Loucy (cell line): ENCODE data around the gene BST2.

Experiments
- H2AFZ ChIP-seq: fragments of 200-600 bp; sonication (generic); 2 replicates; pipeline ENCODE4 v1.6.0; 2016; ENCODE audit warnings: antibody characterized with exemption, mild to moderate bottlenecking, low read length, moderate library complexity
- H3F3A ChIP-seq: fragments of 200-600 bp; 2 replicates; pipeline ENCODE4 v1.6.0; 2016; ENCODE audit warnings: antibody characterized with exemption, low read depth, mild to moderate bottlenecking
- H3K27me3 ChIP-seq: fragments of 200-600 bp; sonication (generic); 2 replicates; pipeline ENCODE4 v1.6.1; 2014; ENCODE audit warnings: low read length, mild to moderate bottlenecking; ENCODE audit not compliant: insufficient read depth, poor library complexity, severe bottlenecking
- H3K36me3 ChIP-seq: fragments of 200-600 bp; sonication (generic); 2 replicates; pipeline ENCODE4 v1.6.1; 2016; ENCODE audit warnings: low read length; ENCODE audit not compliant: insufficient read depth
- H3K4me1 ChIP-seq: fragments of 200-600 bp; sonication (generic); 2 replicates; pipeline ENCODE4 v1.5.1; 2014; ENCODE audit warnings: low read length, mild to moderate bottlenecking; ENCODE audit not compliant: insufficient read depth, poor library complexity, severe bottlenecking
- H3K4me2 ChIP-seq: fragments of 200-600 bp; sonication (generic); 2 replicates; pipeline ENCODE4 v1.6.0; 2014; ENCODE audit warnings: antibody characterized with exemption, low read length, low read depth, mild to moderate bottlenecking; ENCODE audit not compliant: poor library complexity, severe bottlenecking
- H3K4me3 ChIP-seq: fragments of 200-600 bp; sonication (generic); 2 replicates; pipeline ENCODE4 v1.5.1; 2014; ENCODE audit warnings: low read length, mild to moderate bottlenecking, mixed read lengths; ENCODE audit not compliant: poor library complexity, severe bottlenecking
- H3K79me2 ChIP-seq: fragments of 200-600 bp; sonication (generic); 2 replicates; pipeline ENCODE4 v1.6.1; 2014; ENCODE audit warnings: low read length; ENCODE audit not compliant: insufficient read depth
- H3K9ac ChIP-seq: fragments of 200-600 bp; sonication (generic); 2 replicates; pipeline ENCODE4 v1.6.0; 2014; ENCODE audit warnings: mild to moderate bottlenecking, low read depth, low read length, moderate library complexity; ENCODE audit not compliant: poor library complexity, severe bottlenecking
- H3K9me2 ChIP-seq: fragments of 200-600 bp; sonication (generic); replicated peaks from 2 replicates; pipeline ENCODE4 v1.6.1; 2016; ENCODE audit warnings: low read depth, low read length, mixed read lengths
- H3K9me3 ChIP-seq: fragments of 200-600 bp; sonication (generic); 2 replicates; pipeline ENCODE4 v1.6.1; 2014; ENCODE audit warnings: mild to moderate bottlenecking, antibody characterized with exemption, low read length, low read depth; ENCODE audit not compliant: insufficient read depth
- H4K20me1 ChIP-seq: fragments of 200-600 bp; sonication (generic); 2 replicates; pipeline ENCODE4 v1.6.0; 2014; ENCODE audit warnings: antibody characterized with exemption, low read length, mild to moderate bottlenecking; ENCODE audit not compliant: insufficient read depth, poor library complexity, severe bottlenecking
- CTCF ChIP-seq: fragments of 200-600 bp; sonication (generic); conservative IDR thresholded peaks from 2 replicates; pipeline ENCODE4 v1.5.1; 2014; ENCODE audit warnings: mild to moderate bottlenecking, antibody characterized with exemption, low read length
- EZH2phosphoT487 ChIP-seq: fragments of 200-600 bp; IDR thresholded peaks from 2 replicates; pipeline ENCODE4 v1.6.1; 2018; ENCODE audit warnings: antibody characterized with exemption, mild to moderate bottlenecking, moderate library complexity, borderline replicate concordance

Gene BST2

DNA sequence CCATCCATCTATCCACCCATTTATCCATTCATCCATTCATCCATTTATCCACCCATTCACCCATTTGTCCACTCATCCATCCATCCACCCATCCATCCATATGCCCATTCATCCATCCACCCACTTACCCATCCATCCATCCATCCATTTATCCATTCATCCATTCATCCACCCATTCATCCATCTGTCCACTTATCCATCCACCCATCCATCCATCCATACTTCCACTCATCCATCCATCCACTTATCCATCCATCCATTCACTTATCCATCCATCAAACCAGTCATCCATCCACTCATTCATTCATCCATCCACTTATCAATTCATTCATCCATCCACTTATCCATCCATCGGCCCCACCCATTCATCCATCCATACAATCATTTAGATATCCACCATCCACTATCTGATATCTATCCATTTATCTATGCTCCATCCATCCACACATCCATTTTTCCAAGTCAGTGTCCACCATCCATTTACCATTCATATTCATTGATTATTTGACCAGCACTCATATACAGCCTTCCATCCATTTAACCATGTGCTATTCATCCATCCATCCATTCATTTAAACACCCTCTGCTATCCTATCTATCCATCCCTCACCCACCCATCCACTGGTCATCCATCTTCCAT is 40.2 kb upstream of the BST2 start:
- Histone ChIP-seq H3K4me2 (no peak overlapping the region), H3K9ac (no peak overlapping the region), H3K79me2 (no peaks in the 10 kb centered on the region)

DNA sequence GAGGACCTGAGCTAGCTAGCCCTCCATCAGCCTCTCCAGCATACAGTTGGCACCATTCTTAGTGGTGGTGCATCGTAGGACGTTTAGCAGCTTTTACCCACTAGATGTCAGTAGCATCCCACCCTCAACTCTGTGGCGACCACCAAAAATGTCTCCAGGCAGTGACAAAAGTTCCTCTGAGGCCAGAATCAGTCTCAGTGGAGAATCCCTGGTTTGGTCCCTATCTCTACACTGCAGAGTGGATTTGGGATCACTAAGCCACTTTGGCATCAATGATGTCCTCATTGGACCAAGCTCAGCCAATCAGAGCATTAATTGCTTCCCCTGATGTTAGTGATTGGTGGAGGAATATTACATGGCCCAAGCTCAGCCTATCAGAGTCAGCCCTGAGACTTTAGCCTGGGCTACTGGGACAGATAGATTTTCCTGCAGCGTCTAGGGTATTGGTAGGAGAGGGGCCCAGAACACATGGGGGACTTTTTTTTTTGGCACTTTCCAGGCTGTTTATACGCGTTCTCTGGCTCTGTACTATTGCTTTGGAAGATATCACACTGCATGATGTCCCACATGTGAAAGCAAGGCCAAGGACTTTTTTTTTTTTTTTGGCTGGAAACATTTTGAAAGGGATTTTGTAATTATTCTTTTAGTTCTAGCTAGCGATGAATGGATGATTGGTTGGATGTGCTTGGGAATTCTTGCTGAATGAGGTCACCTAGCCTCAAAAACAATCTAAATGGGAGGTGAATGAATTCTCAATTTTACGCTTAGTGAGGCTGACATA is 36.0 kb upstream of the BST2 start:
- Histone ChIP-seq H3K9me3 (no peaks in the 10 kb centered on the region), H3K36me3 (no peaks in the 10 kb centered on the region), H3K4me3 (no peak overlapping the region), H4K20me1 (no peaks in the 10 kb centered on the region), H3K27me3 (no peaks in the 10 kb centered on the region), H3K79me2 (no peaks in the 10 kb centered on the region), H3K4me2 (no peak overlapping the region), H3F3A (no peaks in the 10 kb centered on the region), H3K9me2 (no peaks in the 10 kb centered on the region), H3K4me1 (no peaks in the 10 kb centered on the region), H2AFZ (no peak overlapping the region), H3K9ac (no peak overlapping the region)
- TF ChIP-seq CTCF, result peak; percentile 77
- no peak for TF ChIP-seq EZH2phosphoT487

More for the DNA sequence above, 40.2 kb upstream of the BST2 start:
- Histone ChIP-seq H3K36me3 (no peaks in the 10 kb centered on the region), H3K4me3 (no peak overlapping the region), H2AFZ (no peak overlapping the region), H3K4me1 (peaks cover 6% of the 10 kb centered on the region), H3K27me3 (no peaks in the 10 kb centered on the region), H3F3A (peaks cover 4% of the 10 kb centered on the region; the same call in 1 of the 2 replicates), H4K20me1 (no peaks in the 10 kb centered on the region), H3K9me3 (no peaks in the 10 kb centered on the region), H3K9me2 (no peaks in the 10 kb centered on the region)
- TF ChIP-seq EZH2phosphoT487, result no peak
- no peak for TF ChIP-seq CTCF

- H3F3A ChIP-seq, result no peaks in the 10 kb centered on the region
- no peak overlapping the region for H3K9ac ChIP-seq
- H3K27me3 ChIP-seq, result no peaks in the 10 kb centered on the region
- no peaks in the 10 kb centered on the region for H3K9me3 ChIP-seq
- no peak overlapping the region for H2AFZ ChIP-seq
- H3K4me1 ChIP-seq, result no peaks in the 10 kb centered on the region
- no peak overlapping the region for H3K4me3 ChIP-seq
- no peaks in the 10 kb centered on the region for H3K36me3 ChIP-seq
- no peak overlapping the region for H3K4me2 ChIP-seq
- H3K9me2 ChIP-seq, result no peaks in the 10 kb centered on the region
- H4K20me1 ChIP-seq, result no peaks in the 10 kb centered on the region
- no peaks in the 10 kb centered on the region for H3K79me2 ChIP-seq
- no peak for TF ChIP-seq CTCF
- TF ChIP-seq EZH2phosphoT487, result no peak
Measured at GRCh38 chr19:17436874-17437267, 31.4 kb upstream of the BST2 start.
